ENCODE data around the gene PMP22. TPM values are rescaled to one million over a fixed set of nuclear protein-coding genes. Genes with fewer than 3 reads are reported as not detected.

PMP22 gene
- polyA plus RNA-seq, 6 donors from 2014 or later, result not detected

DNA sequence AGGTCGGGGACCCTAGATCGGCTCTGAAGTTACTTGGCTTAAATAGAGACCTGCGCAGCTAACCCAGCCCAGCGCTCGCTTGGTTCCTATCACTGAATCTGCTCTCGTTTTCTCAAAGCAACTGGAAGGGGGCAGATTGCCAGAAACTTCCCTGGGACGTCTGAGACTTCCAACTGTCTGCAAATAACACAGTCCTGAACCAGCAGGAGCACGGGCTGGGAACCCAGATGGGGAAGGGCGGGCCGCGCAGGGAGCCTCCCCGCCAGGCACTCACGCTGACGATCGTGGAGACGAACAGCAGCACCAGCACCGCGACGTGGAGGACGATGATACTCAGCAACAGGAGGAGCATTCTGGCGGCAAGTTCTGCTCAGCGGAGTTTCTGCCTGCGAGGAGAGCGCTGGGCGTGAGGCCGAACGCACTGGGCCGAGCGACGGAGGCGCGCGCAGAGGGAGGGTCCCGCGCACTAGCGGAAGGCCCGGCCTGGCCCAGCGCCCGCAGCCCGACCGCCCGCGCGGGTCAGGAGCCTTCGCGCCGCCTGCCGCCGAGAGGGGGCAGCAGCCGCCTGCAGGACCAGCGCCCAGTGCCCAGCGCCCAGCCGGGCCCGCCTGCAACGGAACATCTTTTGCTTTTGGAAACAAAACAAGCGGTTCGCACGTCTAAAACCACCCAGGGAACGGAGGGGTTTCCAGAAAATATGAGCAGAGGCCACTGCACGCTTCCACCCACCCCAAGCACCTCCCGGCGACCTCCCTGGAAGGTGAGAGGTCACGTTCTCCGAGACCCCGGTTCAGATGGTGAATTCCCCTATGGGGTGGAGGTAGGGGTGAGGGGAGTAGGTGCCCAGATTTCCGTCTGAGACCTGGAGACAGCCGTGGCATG is 4.5 kb downstream of the PMP22 start:
- no peaks in the 10 kb centered on the region for H3K9me3 Mint-ChIP-seq
- ATAC-seq (ENCODE audit: low read depth in 2 of 2) (peak; percentile 42 to 52), DNase-seq (peak; percentile 18)
- H3K4me3 Mint-ChIP-seq, result peak overlapping the region; percentile 21 to 89 (median 80)
- H3K27me3 Mint-ChIP-seq, result peaks cover 54 to 77% (median 56%) of the 10 kb centered on the region in 3 donors
- H3K4me1 Mint-ChIP-seq, result peaks cover 0 to 24% (median 11%) of the 10 kb centered on the region in 3 donors
- no peaks in the 10 kb centered on the region for H3K36me3 Mint-ChIP-seq
- peak overlapping the region in 1 of 6 donors; percentile 74 for H3K27ac Mint-ChIP-seq

DNA sequence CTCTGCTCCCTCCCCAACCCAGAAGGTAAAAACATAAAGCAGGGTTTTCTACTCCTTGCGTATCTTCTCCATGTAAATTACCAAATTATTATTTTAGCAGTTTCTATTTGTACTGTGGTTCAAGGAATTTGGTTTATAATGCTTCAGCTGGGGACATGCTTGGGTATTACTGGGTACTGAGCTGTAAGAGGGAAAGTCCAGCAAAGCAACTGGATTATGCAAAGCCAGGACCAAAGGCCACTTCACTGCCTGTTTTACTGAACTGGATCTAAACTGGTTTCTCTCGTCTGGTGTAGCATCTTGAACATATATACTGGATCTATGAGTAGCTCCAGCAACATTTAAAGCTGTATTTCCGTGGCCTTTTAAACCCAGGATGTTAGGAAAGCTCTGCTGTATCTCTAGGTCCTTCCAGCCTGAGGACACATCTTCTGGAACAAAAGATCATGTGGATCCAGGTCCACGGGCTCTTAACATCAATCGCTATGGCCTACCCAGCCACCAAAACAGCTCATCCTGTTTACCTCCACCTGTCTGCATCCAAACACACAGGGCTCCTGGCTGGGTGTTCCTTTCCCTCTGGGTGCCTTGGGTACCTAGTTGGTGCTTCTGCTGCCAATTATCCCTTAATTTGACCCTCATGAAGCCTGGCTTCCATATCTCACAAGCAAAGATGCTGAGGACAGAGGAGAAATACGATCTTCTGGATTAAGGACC is 7.2 kb downstream of the PMP22 start:
- H3K4me3 Mint-ChIP-seq, result no peak overlapping the region
- peaks cover 0 to 24% (median 11%) of the 10 kb centered on the region in 3 donors for H3K4me1 Mint-ChIP-seq
- peaks cover 58 to 77% (median 59%) of the 10 kb centered on the region in 3 donors for H3K27me3 Mint-ChIP-seq
- no peak overlapping the region for H3K27ac Mint-ChIP-seq
- DNase-seq, result no peak
- H3K9me3 Mint-ChIP-seq, result peaks cover 0 to 2% (median 0%) of the 10 kb centered on the region in 7 donors
- no peaks in the 10 kb centered on the region for H3K36me3 Mint-ChIP-seq
- ATAC-seq (ENCODE audit: low read depth in 2 of 2), result no peak

- Mint-ChIP-seq H3K27ac (peak overlapping the region in 1 of 6 donors; percentile 78), H3K36me3 (no peaks in the 10 kb centered on the region), H3K9me3 (peaks cover 0 to 2% (median 0%) of the 10 kb centered on the region in 7 donors), H3K4me3 (no peak overlapping the region), H3K27me3 (peaks cover 54 to 75% (median 60%) of the 10 kb centered on the region in 3 donors), H3K4me1 (peaks cover 0 to 24% (median 11%) of the 10 kb centered on the region in 3 donors)
- ATAC-seq (ENCODE audit: low read depth in 2 of 2) (peak; percentile 27 to 55), DNase-seq (peak; percentile 15)
Measured at GRCh38 chr17:15257258-15257788, 7.8 kb downstream of the PMP22 start.

DNA sequence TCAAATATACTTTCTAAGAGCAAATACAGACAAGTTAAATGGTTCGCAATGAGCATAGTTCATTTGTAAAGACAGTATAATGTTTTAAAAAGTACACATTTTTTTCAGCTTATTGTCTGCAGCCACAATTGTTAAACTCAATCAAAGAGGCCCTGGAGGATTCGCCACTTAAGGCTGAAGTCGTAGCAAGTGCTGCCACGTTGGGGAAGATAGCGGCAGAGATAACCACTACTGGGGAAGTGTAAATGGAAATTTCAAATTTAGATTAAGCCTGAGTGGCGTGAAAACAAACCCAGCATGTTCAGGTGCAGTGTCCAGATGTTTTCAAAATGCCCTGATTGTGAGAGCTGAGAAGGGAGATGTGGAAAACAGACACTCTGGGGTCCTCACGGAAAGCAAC is 8.4 kb downstream of the PMP22 start:
- H3K27ac Mint-ChIP-seq, result no peak overlapping the region
- no peak for DNase-seq
- H3K36me3 Mint-ChIP-seq, result no peaks in the 10 kb centered on the region
- H3K9me3 Mint-ChIP-seq, result peaks cover 0 to 2% (median 0%) of the 10 kb centered on the region in 7 donors
- ATAC-seq (ENCODE audit: low read depth in 2 of 2), result no peak
- no peak overlapping the region for H3K4me3 Mint-ChIP-seq
- H3K4me1 Mint-ChIP-seq, result peaks cover 0 to 19% (median 11%) of the 10 kb centered on the region in 3 donors
- H3K27me3 Mint-ChIP-seq, result peaks cover 48 to 72% (median 54%) of the 10 kb centered on the region in 3 donors

- H3K9me3 Mint-ChIP-seq, result peaks cover 0 to 2% (median 0%) of the 10 kb centered on the region in 7 donors
- H3K4me3 Mint-ChIP-seq, result peak overlapping the region in 1 of 8 donors; percentile 53
- peaks cover 47 to 64% (median 53%) of the 10 kb centered on the region in 3 donors for H3K27me3 Mint-ChIP-seq
- no peaks in the 10 kb centered on the region for H3K36me3 Mint-ChIP-seq
- DNase-seq (no peak), ATAC-seq (ENCODE audit: low read depth in 2 of 2) (no peak)
- H3K27ac Mint-ChIP-seq, result peak overlapping the region in 1 of 6 donors; percentile 5
- peaks cover 0 to 15% (median 11%) of the 10 kb centered on the region in 3 donors for H3K4me1 Mint-ChIP-seq
Measured at GRCh38 chr17:15255713-15256454, 9.2 kb downstream of the PMP22 start.

DNA sequence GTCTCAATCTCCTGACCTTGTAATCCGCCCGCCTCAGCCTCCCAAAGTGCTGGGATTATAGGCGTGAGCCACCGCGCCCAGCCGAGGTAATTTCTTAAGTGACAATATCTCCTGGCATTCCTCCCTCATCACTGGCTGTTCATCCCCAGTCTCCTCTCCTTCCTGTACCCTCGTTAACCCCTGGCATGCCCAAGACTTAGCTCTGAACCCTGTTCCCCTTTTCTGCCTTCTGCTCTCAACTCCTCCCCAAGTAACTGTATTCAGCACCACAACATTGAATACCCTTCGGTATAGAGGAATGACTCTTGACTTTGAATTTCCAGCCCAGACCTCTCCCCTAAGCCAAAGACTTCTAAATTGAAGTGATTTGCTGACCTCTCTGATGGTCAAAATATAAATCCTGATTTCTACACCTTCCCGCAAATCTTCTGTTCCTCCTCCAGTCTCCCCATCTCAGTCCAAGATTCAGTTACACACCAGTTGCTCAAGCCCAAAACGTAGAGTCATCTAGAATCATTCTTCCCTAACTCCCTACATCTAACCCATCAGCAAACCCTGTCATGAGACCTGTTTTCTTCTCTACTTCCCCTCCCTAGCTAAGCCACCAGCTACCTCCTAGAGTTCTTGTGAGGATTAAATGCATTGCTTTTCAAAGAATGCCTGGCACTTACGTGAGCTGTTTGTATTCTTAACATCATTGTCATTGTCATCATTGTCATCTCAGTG is 14.8 kb downstream of the PMP22 start:
- Mint-ChIP-seq H3K27me3 (peaks cover 17 to 28% (median 20%) of the 10 kb centered on the region in 3 donors), H3K9me3 (peaks cover 0 to 2% (median 0%) of the 10 kb centered on the region in 7 donors), H3K27ac (no peak overlapping the region), H3K4me3 (no peak overlapping the region), H3K4me1 (no peaks in the 10 kb centered on the region), H3K36me3 (no peaks in the 10 kb centered on the region)
- DNase-seq (no peak), ATAC-seq (ENCODE audit: low read depth in 2 of 2) (no peak)

- no peaks in the 10 kb centered on the region for H3K36me3 Mint-ChIP-seq
Measured at GRCh38 chr17:15249487-15249886, 15.6 kb downstream of the PMP22 start.

DNA sequence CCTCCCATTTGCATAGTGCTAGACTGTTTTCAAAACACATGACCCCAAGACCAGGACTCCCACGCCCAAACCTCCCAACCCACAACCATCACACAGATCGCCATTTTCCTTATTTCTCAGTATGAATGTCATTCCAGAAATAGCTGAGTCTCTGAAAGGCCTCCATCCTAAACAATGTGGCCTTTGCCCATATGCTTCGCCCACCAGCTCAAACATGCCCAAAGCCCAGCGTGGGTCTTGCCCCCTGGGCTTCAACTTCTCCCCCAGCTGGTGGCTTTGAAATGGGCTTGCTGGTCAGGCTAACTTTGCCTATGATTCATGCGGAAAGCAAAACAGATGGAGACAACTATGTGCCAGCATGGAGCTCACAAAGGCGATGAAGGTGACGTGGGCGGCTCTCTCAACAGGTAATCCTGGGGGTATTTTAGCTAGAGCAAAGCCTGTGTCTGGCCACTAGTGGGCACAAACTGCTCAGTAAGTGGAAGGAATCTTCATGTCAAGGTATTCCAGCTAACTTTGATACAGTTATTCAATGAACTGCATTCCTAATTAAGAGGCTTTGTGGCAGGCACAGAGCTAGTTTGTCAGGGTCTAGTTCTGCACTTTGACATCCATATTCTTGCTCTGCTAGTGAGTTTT is 17.1 kb downstream of the PMP22 start:
- H3K36me3 Mint-ChIP-seq, result no peaks in the 10 kb centered on the region
- no peak for DNase-seq
- no peak for ATAC-seq (ENCODE audit: low read depth in 2 of 2)
- no peaks in the 10 kb centered on the region for H3K4me1 Mint-ChIP-seq
- peaks cover 0 to 14% (median 2%) of the 10 kb centered on the region in 3 donors for H3K27me3 Mint-ChIP-seq
- no peak overlapping the region for H3K4me3 Mint-ChIP-seq
- no peak overlapping the region for H3K27ac Mint-ChIP-seq
- peaks cover 0 to 1% (median 0%) of the 10 kb centered on the region in 7 donors for H3K9me3 Mint-ChIP-seq

More at GRCh38 chr17:15249487-15249886, 15.6 kb downstream of the PMP22 start:
- Mint-ChIP-seq H3K9me3 (peaks cover 0 to 2% (median 0%) of the 10 kb centered on the region in 7 donors), H3K4me1 (no peaks in the 10 kb centered on the region), H3K27ac (no peak overlapping the region), H3K4me3 (no peak overlapping the region), H3K27me3 (peaks cover 13 to 26% (median 15%) of the 10 kb centered on the region in 3 donors)
- no peak for ATAC-seq (ENCODE audit: low read depth in 2 of 2)
- no peak for DNase-seq

DNA sequence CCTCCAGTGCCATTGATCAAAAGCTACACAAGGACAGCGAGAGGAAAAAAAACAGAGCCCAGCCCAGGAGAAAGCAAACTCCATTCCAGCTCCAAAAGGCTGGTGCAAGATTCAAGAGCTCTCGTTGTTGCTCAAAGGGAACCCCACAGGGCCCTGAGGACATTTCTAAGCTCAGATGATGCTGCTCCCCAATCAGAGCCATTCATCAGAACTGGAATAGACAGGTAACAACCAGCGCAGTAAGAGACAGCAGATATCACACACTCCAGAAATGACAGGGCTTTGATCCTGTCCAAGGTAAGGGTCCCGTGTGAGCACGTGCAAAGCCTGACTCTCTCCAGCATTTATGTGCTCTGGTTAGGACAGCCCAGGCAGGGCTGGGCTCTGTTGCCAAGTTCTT is 20.1 kb downstream of the PMP22 start:
- Mint-ChIP-seq H3K9me3 (peaks cover 0 to 10% (median 4%) of the 10 kb centered on the region in 7 donors), H3K4me1 (no peaks in the 10 kb centered on the region), H3K36me3 (no peaks in the 10 kb centered on the region), H3K4me3 (no peak overlapping the region), H3K27ac (peak overlapping the region in 1 of 6 donors; percentile 30), H3K27me3 (peaks cover 0 to 11% (median 0%) of the 10 kb centered on the region in 3 donors)
- DNase-seq (no peak), ATAC-seq (ENCODE audit: low read depth in 2 of 2) (no peak)

DNA sequence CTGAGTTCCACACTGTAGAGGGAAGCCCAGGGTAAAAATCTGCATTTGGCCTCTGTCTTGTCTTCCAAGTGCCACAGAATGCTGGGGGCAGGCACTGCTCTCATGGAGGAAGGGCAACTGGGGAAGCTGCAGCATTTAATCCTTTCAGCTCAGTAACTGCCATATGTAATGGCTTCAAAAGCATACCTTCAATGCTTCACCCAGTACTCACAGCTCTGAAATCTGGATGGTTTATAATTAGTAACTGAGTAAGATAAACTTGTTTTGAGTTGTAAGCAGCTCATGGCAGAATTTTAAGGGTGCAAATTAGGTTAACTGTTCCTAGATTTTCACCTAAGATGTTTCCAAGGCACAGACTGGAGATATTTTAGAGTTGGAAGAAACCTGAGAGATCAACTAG is 24.5 kb downstream of the PMP22 start:
- no peak overlapping the region for H3K27ac Mint-ChIP-seq
- no peak for ATAC-seq (ENCODE audit: low read depth in 2 of 2)
- peaks cover 0 to 10% (median 4%) of the 10 kb centered on the region in 7 donors for H3K9me3 Mint-ChIP-seq
- no peak for DNase-seq
- H3K4me1 Mint-ChIP-seq, result no peaks in the 10 kb centered on the region
- no peaks in the 10 kb centered on the region for H3K36me3 Mint-ChIP-seq
- H3K4me3 Mint-ChIP-seq, result no peak overlapping the region
- peaks cover 8 to 21% (median 17%) of the 10 kb centered on the region in 3 donors for H3K27me3 Mint-ChIP-seq

DNA sequence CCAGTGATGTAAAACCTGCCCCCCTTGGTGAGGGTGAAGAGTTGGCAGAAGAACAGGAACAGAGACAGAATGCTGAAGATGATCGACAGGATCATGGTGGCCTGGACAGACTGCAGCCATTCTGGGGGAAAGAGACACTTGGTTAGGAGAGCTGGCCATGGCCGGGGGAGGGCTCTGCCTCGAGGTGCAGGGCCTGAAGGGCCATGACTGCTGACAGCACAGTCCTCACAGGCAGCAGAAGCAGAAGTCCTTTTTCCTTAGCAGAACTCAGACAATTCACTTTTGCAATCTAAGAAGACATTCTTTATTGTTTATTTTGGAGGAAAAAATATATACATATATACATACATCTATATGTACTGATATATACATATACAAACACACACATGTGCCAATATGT is 25.6 kb downstream of the PMP22 start:
- Mint-ChIP-seq H3K9me3 (peaks cover 0 to 10% (median 4%) of the 10 kb centered on the region in 7 donors), H3K4me1 (no peaks in the 10 kb centered on the region), H3K27ac (no peak overlapping the region), H3K36me3 (no peaks in the 10 kb centered on the region), H3K4me3 (no peak overlapping the region), H3K27me3 (peaks cover 8 to 21% (median 17%) of the 10 kb centered on the region in 3 donors)
- ATAC-seq (ENCODE audit: low read depth in 2 of 2) (no peak), DNase-seq (no peak)
